HG03460 (cell line): ENCODE measurements around the gene TCF7L1.
"Not testable (repeated sequence)": the region's sequence is repeated elsewhere in the genome, so short reads cannot be mapped to it uniquely, and the experiment has no call there.

Source experiments
- ATAC-seq: cut with Tn5 transposase; IDR thresholded peaks from one replicate; pipeline ENCODE4 v1.9.1; 2021; ENCODE audit not compliant: unreplicated experiment

The TCF7L1 gene

GRCh38 chr2:85277416-85278158 lies 144.4 kb downstream of the TCF7L1 start:
- no peak for ATAC-seq

GRCh38 chr2:85278361-85278760 lies 145.2 kb downstream of the TCF7L1 start:
- no peak for ATAC-seq

- ATAC-seq: no peak
Measured at GRCh38 chr2:85281553-85281952, 148.4 kb downstream of the TCF7L1 start.

GRCh38 chr2:85282914-85283313 lies 149.7 kb downstream of the TCF7L1 start:
- ATAC-seq: no peak

GRCh38 chr2:85283641-85284040 lies 150.4 kb downstream of the TCF7L1 start:
- ATAC-seq: no peak

- ATAC-seq: no peak
Measured at GRCh38 chr2:85286918-85287317, 153.7 kb downstream of the TCF7L1 start.

- ATAC-seq: no peak
Measured at GRCh38 chr2:85287721-85288120, 154.5 kb downstream of the TCF7L1 start.

GRCh38 chr2:85288244-85288725 lies 155.1 kb downstream of the TCF7L1 start:
- ATAC-seq: no peak

GRCh38 chr2:85291425-85292023 lies 158.3 kb downstream of the TCF7L1 start:
- ATAC-seq: no peak

GRCh38 chr2:85302121-85302520 lies 168.9 kb downstream of the TCF7L1 start:
- no peak for ATAC-seq

- no peak for ATAC-seq
Measured at GRCh38 chr2:85303780-85304531, 170.8 kb downstream of the TCF7L1 start.

- no peak for ATAC-seq
Measured at GRCh38 chr2:85307527-85307897, 174.3 kb downstream of the TCF7L1 start.

- ATAC-seq: no peak
Measured at GRCh38 chr2:85308201-85308600, 175.0 kb downstream of the TCF7L1 start.

GRCh38 chr2:85308896-85309555 lies 175.8 kb downstream of the TCF7L1 start:
- no peak for ATAC-seq

- no peak for ATAC-seq
Measured at GRCh38 chr2:85309699-85310321, 176.6 kb downstream of the TCF7L1 start.

GRCh38 chr2:85310330-85310729 lies 177.1 kb downstream of the TCF7L1 start:
- ATAC-seq: no peak

- no peak for ATAC-seq
Measured at GRCh38 chr2:85312404-85312803, 179.2 kb downstream of the TCF7L1 start.

GRCh38 chr2:85314884-85315242 lies 181.7 kb downstream of the TCF7L1 start:
- ATAC-seq: no peak

- not testable (repeated sequence) for ATAC-seq
Measured at GRCh38 chr2:85315921-85316320, 182.7 kb downstream of the TCF7L1 start.

- no peak for ATAC-seq
Measured at GRCh38 chr2:85318222-85319074, 185.3 kb downstream of the TCF7L1 start.
